ENCODE measurements around the gene ADIPOQ.
A peak's percentile ranks its signal among the peaks of the same experiment; 100 is the strongest.
"Not testable (repeated sequence)": the region's sequence is repeated elsewhere in the genome, so short reads cannot be mapped to it uniquely, and the experiment has no call there.

The ADIPOQ gene

GRCh38 chr3:186870421-186871201 is 28.1 kb downstream of the ADIPOQ start:
- DNase-seq (ENCODE audit: low read depth in 2 of 3, low spot score in 2 of 3), result no peak

- DNase-seq (ENCODE audit: low read depth in 2 of 3, low spot score in 2 of 3), result no peak
These were observed 29.0 kb downstream of the ADIPOQ start for GRCh38 chr3:186871403-186871924.

GRCh38 chr3:186873796-186874195 is 31.3 kb downstream of the ADIPOQ start:
- not testable (repeated sequence) for DNase-seq (ENCODE audit: low read depth in 2 of 3, low spot score in 2 of 3)

GRCh38 chr3:186874216-186874615 is 31.7 kb downstream of the ADIPOQ start:
- DNase-seq (ENCODE audit: low read depth in 2 of 3, low spot score in 2 of 3), result not testable (repeated sequence)

GRCh38 chr3:186874841-186875240 is 32.3 kb downstream of the ADIPOQ start:
- DNase-seq (ENCODE audit: low read depth in 2 of 3, low spot score in 2 of 3), result not testable (repeated sequence)

GRCh38 chr3:186875708-186876107 is 33.2 kb downstream of the ADIPOQ start:
- DNase-seq (ENCODE audit: low read depth in 2 of 3, low spot score in 2 of 3), result no peak

- DNase-seq (ENCODE audit: low read depth in 2 of 3, low spot score in 2 of 3), result no peak
These were observed 37.3 kb downstream of the ADIPOQ start for GRCh38 chr3:186879781-186880180.

- DNase-seq (ENCODE audit: low read depth in 2 of 3, low spot score in 2 of 3), result no peak
These were observed 37.9 kb downstream of the ADIPOQ start for GRCh38 chr3:186880406-186880805.

GRCh38 chr3:186882150-186882524 is 39.6 kb downstream of the ADIPOQ start:
- DNase-seq (ENCODE audit: low read depth in 2 of 3, low spot score in 2 of 3), result no peak

- DNase-seq (ENCODE audit: low read depth in 2 of 3, low spot score in 2 of 3), result peak in 2 of 3 experiments; percentile 18 to 30
These were observed 40.6 kb downstream of the ADIPOQ start for GRCh38 chr3:186882881-186883685.

GRCh38 chr3:186883686-186884058 is 41.2 kb downstream of the ADIPOQ start:
- DNase-seq (ENCODE audit: low read depth in 2 of 3, low spot score in 2 of 3), result no peak

GRCh38 chr3:186884868-186885267 is 42.4 kb downstream of the ADIPOQ start:
- not testable (repeated sequence) for DNase-seq (ENCODE audit: low read depth in 2 of 3, low spot score in 2 of 3)

GRCh38 chr3:186886202-186886981 is 43.9 kb downstream of the ADIPOQ start:
- DNase-seq (ENCODE audit: low read depth in 2 of 3, low spot score in 2 of 3), result no peak

GRCh38 chr3:186887507-186887938 is 45.0 kb downstream of the ADIPOQ start:
- not testable (repeated sequence) for DNase-seq (ENCODE audit: low read depth in 2 of 3, low spot score in 2 of 3)

- DNase-seq (ENCODE audit: low read depth in 2 of 3, low spot score in 2 of 3), result no peak
These were observed 46.1 kb downstream of the ADIPOQ start for GRCh38 chr3:186888569-186888968.

GRCh38 chr3:186889698-186890097 is 47.2 kb downstream of the ADIPOQ start:
- not testable (repeated sequence) for DNase-seq (ENCODE audit: low read depth in 2 of 3, low spot score in 2 of 3)

GRCh38 chr3:186890911-186891310 is 48.4 kb downstream of the ADIPOQ start:
- no peak for DNase-seq (ENCODE audit: low read depth in 2 of 3, low spot score in 2 of 3)

- not testable (repeated sequence) for DNase-seq (ENCODE audit: low read depth in 2 of 3, low spot score in 2 of 3)
These were observed 50.6 kb downstream of the ADIPOQ start for GRCh38 chr3:186893071-186893470.

- no peak for DNase-seq (ENCODE audit: low read depth in 2 of 3, low spot score in 2 of 3)
These were observed 52.9 kb downstream of the ADIPOQ start for GRCh38 chr3:186895406-186895805.

GRCh38 chr3:186896006-186896405 is 53.5 kb downstream of the ADIPOQ start:
- no peak for DNase-seq (ENCODE audit: low read depth in 2 of 3, low spot score in 2 of 3)

- no peak for DNase-seq (ENCODE audit: low read depth in 2 of 3, low spot score in 2 of 3)
These were observed 54.4 kb downstream of the ADIPOQ start for GRCh38 chr3:186896875-186897274.

Data from activated CD8-positive, alpha-beta memory T cell treated with anti-CD3 and anti-CD28 coated beads for 48 hours (primary cell).